ENCODE results near the gene KIF21B.

- TF ChIP-seq, protein P1, sequence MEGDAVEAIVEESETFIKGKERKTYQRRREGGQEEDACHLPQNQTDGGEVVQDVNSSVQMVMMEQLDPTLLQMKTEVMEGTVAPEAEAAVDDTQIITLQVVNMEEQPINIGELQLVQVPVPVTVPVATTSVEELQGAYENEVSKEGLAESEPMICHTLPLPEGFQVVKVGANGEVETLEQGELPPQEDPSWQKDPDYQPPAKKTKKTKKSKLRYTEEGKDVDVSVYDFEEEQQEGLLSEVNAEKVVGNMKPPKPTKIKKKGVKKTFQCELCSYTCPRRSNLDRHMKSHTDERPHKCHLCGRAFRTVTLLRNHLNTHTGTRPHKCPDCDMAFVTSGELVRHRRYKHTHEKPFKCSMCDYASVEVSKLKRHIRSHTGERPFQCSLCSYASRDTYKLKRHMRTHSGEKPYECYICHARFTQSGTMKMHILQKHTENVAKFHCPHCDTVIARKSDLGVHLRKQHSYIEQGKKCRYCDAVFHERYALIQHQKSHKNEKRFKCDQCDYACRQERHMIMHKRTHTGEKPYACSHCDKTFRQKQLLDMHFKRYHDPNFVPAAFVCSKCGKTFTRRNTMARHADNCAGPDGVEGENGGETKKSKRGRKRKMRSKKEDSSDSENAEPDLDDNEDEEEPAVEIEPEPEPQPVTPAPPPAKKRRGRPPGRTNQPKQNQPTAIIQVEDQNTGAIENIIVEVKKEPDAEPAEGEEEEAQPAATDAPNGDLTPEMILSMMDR (IDR thresholded peaks at IDR 0.05; ENCODE audit: borderline replicate concordance, extremely low read depth, low read length, poor library complexity, severe bottlenecking) = no peak
- TF ChIP-seq EZH2 (IDR thresholded peaks at IDR 0.05; ENCODE audit: borderline replicate concordance, low read depth, low read length, severe bottlenecking) = no peak
Measured at GRCh38 chr1:201015551-201016091, 7.9 kb downstream of the KIF21B start.

All from DND-41 (cell line).